Stimulated activated CD4-positive, alpha-beta T cell treated with anti-CD3 and anti-CD28 coated beads, Interleukin-4, amount 100 ng/mL, for 24 hours (primary cell): ENCODE data around the gene AKAP4.

ENCODE experiments used
- DNase-seq: peaks from one replicate; pipeline ENCODE4 v3.0.0-alpha.2; 2020

Gene AKAP4

GRCh38 chrX:50200907-50201306, at the start of gene AKAP4:
Gene AKAP4, minus strand, starts transcription at chrX:50201007. Its CDS starts 118 bp downstream, at chrX:50200889.
- no peak for DNase-seq

GRCh38 chrX:50211510-50211909, 10.7 kb upstream of the AKAP4 start:
- DNase-seq, result no peak

- no peak for DNase-seq
Measured at GRCh38 chrX:50206753-50207152, 5.9 kb upstream of the AKAP4 start.

GRCh38 chrX:50204364-50204899, 3.6 kb upstream of the AKAP4 start, which contains the start of gene CCNB3:
Gene CCNB3, plus strand, starts transcription at chrX:50204765. Its CDS starts 80,399 bp downstream, at chrX:50285164.
- DNase-seq, result peak; percentile 76

GRCh38 chrX:50202539-50202938, 1.7 kb upstream of the AKAP4 start:
- no peak for DNase-seq

- DNase-seq, result no peak
Measured at GRCh38 chrX:50198348-50198747, 2.5 kb downstream of the AKAP4 start.

GRCh38 chrX:50188859-50189600, 11.8 kb downstream of the AKAP4 start:
- DNase-seq, result no peak

- DNase-seq, result no peak
Measured at GRCh38 chrX:50183891-50184290, 16.9 kb downstream of the AKAP4 start.

GRCh38 chrX:50180073-50180940, 20.5 kb downstream of the AKAP4 start:
- DNase-seq, result no peak

- DNase-seq, result no peak
Measured at GRCh38 chrX:50169717-50170116, 31.1 kb downstream of the AKAP4 start.

GRCh38 chrX:50168241-50168687, 32.5 kb downstream of the AKAP4 start:
- no peak for DNase-seq

- no peak for DNase-seq
Measured at GRCh38 chrX:50167366-50167765, 33.4 kb downstream of the AKAP4 start.

- no peak for DNase-seq
Measured at GRCh38 chrX:50165727-50166126, 35.1 kb downstream of the AKAP4 start.

- DNase-seq, result no peak
Measured at GRCh38 chrX:50161127-50161526, 39.7 kb downstream of the AKAP4 start.

GRCh38 chrX:50158593-50158992, 42.2 kb downstream of the AKAP4 start:
- no peak for DNase-seq

- DNase-seq, result no peak
Measured at GRCh38 chrX:50157545-50158135, 43.2 kb downstream of the AKAP4 start.

GRCh38 chrX:50154429-50154828, 46.4 kb downstream of the AKAP4 start:
- no peak for DNase-seq

GRCh38 chrX:50152456-50152855, 48.4 kb downstream of the AKAP4 start:
- DNase-seq, result no peak

GRCh38 chrX:50147972-50148371, 52.8 kb downstream of the AKAP4 start:
- DNase-seq, result no peak
